Measurements from ENCODE around the gene XPR1.
"Not testable (repeated sequence)": the region's sequence is repeated elsewhere in the genome, so short reads cannot be mapped to it uniquely, and the experiment has no call there.

XPR1 gene

GRCh38 chr1:180646547-180646946 lies 14.7 kb downstream of the XPR1 start:
- Mint-ChIP-seq H3K9me3 (peaks cover 2% of the 10 kb centered on the region), H3K27ac (no peak overlapping the region), H3K27me3 (no peaks in the 10 kb centered on the region), H3K4me3 (no peak overlapping the region), H3K4me1 (peaks cover 47% of the 10 kb centered on the region), H3K36me3 (peaks cover 13% of the 10 kb centered on the region)
- ATAC-seq, result no peak

GRCh38 chr1:180652792-180653191 lies 21.0 kb downstream of the XPR1 start:
- peaks cover 24% of the 10 kb centered on the region for H3K4me1 Mint-ChIP-seq

GRCh38 chr1:180662709-180663108 lies 30.9 kb downstream of the XPR1 start:
- peaks cover 47% of the 10 kb centered on the region for H3K9me3 Mint-ChIP-seq
- no peak overlapping the region for H3K4me3 Mint-ChIP-seq
- no peaks in the 10 kb centered on the region for H3K27me3 Mint-ChIP-seq
- no peak overlapping the region for H3K27ac Mint-ChIP-seq
- peaks cover 95% of the 10 kb centered on the region for H3K36me3 Mint-ChIP-seq
- no peak for ATAC-seq
- peaks cover 14% of the 10 kb centered on the region for H3K4me1 Mint-ChIP-seq

More at GRCh38 chr1:180652792-180653191, 21.0 kb downstream of the XPR1 start:
- Mint-ChIP-seq H3K4me3 (no peak overlapping the region), H3K27ac (no peak overlapping the region), H3K27me3 (no peaks in the 10 kb centered on the region), H3K9me3 (peaks cover 12% of the 10 kb centered on the region), H3K36me3 (peaks cover 29% of the 10 kb centered on the region)
- ATAC-seq, result no peak

DNA sequence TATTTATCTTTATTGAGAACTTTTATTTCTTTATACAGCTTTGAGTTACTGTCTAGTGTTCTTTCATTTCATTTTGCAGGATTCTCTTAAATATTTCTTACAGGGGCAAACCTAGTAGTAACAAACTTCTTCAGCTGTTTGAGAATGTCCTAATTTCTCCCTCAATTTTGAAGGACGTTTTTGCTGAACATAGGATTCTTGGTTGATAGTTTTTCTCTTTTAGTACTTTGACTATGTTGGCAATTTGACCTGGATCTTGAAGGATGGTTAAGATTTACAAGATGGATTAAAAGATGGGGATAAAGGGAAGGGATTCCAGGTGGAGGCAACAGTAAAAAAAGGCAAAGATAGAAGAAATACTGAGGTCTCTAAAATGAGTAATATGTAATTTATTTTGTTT lies 38.9 kb downstream of the XPR1 start:
- Mint-ChIP-seq H3K4me3 (no peak overlapping the region), H3K4me1 (peaks cover 8% of the 10 kb centered on the region), H3K9me3 (peaks cover 11% of the 10 kb centered on the region), H3K36me3 (peaks cover 52% of the 10 kb centered on the region), H3K27me3 (no peaks in the 10 kb centered on the region), H3K27ac (no peak overlapping the region)
- ATAC-seq, result no peak

- H3K4me1 Mint-ChIP-seq, result peaks cover 8% of the 10 kb centered on the region
- H3K36me3 Mint-ChIP-seq, result peaks cover 38% of the 10 kb centered on the region
- peaks cover 10% of the 10 kb centered on the region for H3K9me3 Mint-ChIP-seq
- ATAC-seq, result no peak
- H3K27me3 Mint-ChIP-seq, result no peaks in the 10 kb centered on the region
- no peak overlapping the region for H3K27ac Mint-ChIP-seq
- no peak overlapping the region for H3K4me3 Mint-ChIP-seq
Measured at GRCh38 chr1:180672105-180672504, 40.3 kb downstream of the XPR1 start.

GRCh38 chr1:180672505-180672904 lies 40.7 kb downstream of the XPR1 start:
- Mint-ChIP-seq H3K4me3 (no peak overlapping the region), H3K27me3 (no peaks in the 10 kb centered on the region), H3K4me1 (peaks cover 8% of the 10 kb centered on the region), H3K36me3 (peaks cover 34% of the 10 kb centered on the region), H3K27ac (no peak overlapping the region), H3K9me3 (peaks cover 6% of the 10 kb centered on the region)
- no peak for ATAC-seq

- H3K27ac Mint-ChIP-seq, result no peak overlapping the region
- ATAC-seq, result no peak
Measured at GRCh38 chr1:180674603-180675530, 43.0 kb downstream of the XPR1 start.

GRCh38 chr1:180675586-180675985 lies 43.8 kb downstream of the XPR1 start:
- Mint-ChIP-seq H3K9me3 (peaks cover 6% of the 10 kb centered on the region), H3K27me3 (no peaks in the 10 kb centered on the region), H3K36me3 (peaks cover 19% of the 10 kb centered on the region), H3K4me1 (peaks cover 8% of the 10 kb centered on the region), H3K27ac (no peak overlapping the region), H3K4me3 (no peak overlapping the region)
- no peak for ATAC-seq

More at GRCh38 chr1:180674603-180675530, 43.0 kb downstream of the XPR1 start:
- H3K9me3 Mint-ChIP-seq, result peaks cover 6% of the 10 kb centered on the region
- H3K27me3 Mint-ChIP-seq, result no peaks in the 10 kb centered on the region
- no peak overlapping the region for H3K4me3 Mint-ChIP-seq
- H3K36me3 Mint-ChIP-seq, result peaks cover 21% of the 10 kb centered on the region
- peaks cover 8% of the 10 kb centered on the region for H3K4me1 Mint-ChIP-seq

DNA sequence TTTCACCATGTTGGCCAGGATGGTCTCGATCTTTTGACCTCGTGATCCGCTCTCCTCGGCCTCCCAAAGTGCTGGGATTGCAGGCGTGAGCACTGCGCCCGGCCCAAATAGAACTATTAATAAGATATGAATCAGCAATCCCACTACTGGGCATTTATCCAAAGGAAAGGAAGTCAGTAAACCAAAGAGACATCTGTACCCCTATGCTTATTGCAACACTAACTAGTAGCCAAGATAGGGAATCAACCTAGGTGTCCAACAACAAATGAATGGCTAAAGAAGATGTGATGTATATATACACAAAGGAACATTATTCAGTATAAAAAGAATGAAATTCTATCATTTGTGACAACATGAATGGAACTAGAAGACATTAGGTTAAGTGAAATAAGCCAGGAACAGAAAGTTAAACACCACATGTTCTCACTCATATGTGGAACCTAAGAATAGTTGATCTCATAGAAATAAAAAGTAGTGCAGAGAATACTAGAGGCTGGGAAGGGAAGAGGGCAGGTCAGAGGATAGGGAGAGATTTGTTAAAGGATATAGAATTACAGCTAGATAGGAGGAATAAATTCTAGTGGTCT lies 48.8 kb downstream of the XPR1 start:
- Mint-ChIP-seq H3K36me3 (peaks cover 45% of the 10 kb centered on the region), H3K9me3 (no peaks in the 10 kb centered on the region), H3K27me3 (no peaks in the 10 kb centered on the region), H3K4me3 (no peak overlapping the region), H3K4me1 (peaks cover 7% of the 10 kb centered on the region), H3K27ac (no peak overlapping the region)
- ATAC-seq, result no peak

DNA sequence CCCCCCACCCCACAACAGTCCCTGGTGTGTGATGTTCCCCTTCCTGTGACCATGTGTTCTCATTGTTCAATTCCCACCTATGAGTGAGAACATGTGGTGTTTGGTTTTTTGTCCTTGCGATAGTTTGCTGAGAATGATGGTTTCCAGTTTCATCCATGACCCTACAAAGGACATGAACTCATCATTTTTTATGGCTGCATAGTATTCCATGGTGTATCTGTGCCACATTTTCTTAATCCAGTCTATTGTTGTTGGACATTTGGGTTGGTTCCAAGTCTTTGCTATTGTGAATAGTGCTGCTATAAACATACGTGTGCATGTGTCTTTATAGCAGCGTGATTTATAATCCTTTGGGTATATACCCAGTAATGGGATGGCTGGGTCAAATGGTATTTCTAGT lies 51.3 kb downstream of the XPR1 start:
- H3K4me3 Mint-ChIP-seq, ATAC-seq, H3K4me1 Mint-ChIP-seq, H3K9me3 Mint-ChIP-seq, H3K27me3 Mint-ChIP-seq, H3K27ac Mint-ChIP-seq: not testable (repeated sequence)
- H3K36me3 Mint-ChIP-seq, result peaks cover 51% of the 10 kb centered on the region

DNA sequence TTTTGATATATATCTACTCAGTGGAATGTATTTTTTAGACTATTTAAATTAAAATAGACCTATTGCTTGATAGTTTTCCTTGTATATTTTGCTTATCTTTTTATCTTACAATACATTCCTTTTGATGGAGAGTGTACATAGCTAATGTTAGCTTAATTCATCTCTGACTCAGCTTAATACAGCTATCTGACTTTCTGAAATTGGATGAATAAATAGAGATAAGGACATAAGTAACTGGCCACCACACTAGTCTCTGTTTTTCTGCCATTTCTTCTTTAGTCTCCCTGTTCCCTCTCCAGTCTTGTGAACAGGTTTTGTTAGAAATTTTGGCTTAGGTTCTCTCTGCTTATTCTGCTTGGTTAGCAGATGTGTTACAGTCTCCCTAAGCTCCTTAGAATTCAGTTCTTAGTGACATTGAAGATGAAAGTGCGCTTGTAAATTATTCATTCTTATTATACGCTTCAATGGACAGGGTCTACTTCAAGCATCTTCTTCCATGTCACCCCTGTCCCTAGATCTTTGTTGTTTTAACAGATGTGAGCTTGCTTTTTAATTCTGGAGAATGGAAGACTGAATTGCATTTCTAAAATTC lies 59.6 kb downstream of the XPR1 start:
- no peak for ATAC-seq

DNA sequence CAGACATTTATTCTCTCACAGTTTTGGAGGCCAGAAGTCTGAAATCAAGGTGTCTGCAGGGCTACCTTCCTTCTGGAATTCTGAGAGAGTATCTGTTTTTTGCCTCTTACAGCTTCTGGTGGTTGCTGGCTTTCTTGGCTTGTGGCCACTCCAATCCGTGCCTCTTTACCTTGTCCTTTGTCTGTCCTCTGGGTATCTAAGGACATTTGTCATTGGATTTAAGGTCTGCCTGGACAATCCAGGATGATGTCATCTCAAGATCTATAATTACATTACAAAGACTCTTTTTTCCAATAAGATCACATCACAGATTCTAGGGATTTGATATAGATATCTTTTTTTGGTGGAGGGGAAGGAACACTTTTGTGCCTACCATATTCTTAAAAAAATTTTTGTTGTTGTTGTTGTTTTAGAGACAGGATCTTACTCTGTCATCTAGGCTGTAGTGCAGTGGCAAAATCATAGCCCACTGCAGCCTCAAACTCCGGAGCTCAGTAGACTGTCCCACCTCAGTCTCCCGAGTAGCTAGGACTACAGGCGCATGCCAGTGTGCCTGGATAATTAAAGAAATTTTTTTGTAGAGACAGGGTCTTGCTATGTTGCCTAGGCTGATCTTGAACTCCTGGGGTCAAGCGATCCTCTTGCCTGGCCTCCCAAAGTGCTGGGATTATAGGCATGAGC lies 61.9 kb downstream of the XPR1 start:
- Mint-ChIP-seq H3K4me1 (peaks cover 17% of the 10 kb centered on the region), H3K27ac (no peak overlapping the region), H3K27me3 (no peaks in the 10 kb centered on the region), H3K9me3 (peaks cover 25% of the 10 kb centered on the region), H3K4me3 (no peak overlapping the region), H3K36me3 (peaks cover 49% of the 10 kb centered on the region)
- no peak for ATAC-seq

More for the DNA sequence above, 59.6 kb downstream of the XPR1 start:
- peaks cover 11% of the 10 kb centered on the region for H3K9me3 Mint-ChIP-seq
- peaks cover 17% of the 10 kb centered on the region for H3K4me1 Mint-ChIP-seq
- H3K27me3 Mint-ChIP-seq, result no peaks in the 10 kb centered on the region
- no peak overlapping the region for H3K4me3 Mint-ChIP-seq
- H3K36me3 Mint-ChIP-seq, result peaks cover 27% of the 10 kb centered on the region
- H3K27ac Mint-ChIP-seq, result no peak overlapping the region

- no peak for ATAC-seq
- H3K27me3 Mint-ChIP-seq, result no peaks in the 10 kb centered on the region
- peaks cover 17% of the 10 kb centered on the region for H3K4me1 Mint-ChIP-seq
- no peak overlapping the region for H3K27ac Mint-ChIP-seq
- H3K36me3 Mint-ChIP-seq, result peaks cover 51% of the 10 kb centered on the region
- H3K9me3 Mint-ChIP-seq, result peaks cover 27% of the 10 kb centered on the region
- H3K4me3 Mint-ChIP-seq, result no peak overlapping the region
Measured at GRCh38 chr1:180695282-180695681, 63.5 kb downstream of the XPR1 start.

DNA sequence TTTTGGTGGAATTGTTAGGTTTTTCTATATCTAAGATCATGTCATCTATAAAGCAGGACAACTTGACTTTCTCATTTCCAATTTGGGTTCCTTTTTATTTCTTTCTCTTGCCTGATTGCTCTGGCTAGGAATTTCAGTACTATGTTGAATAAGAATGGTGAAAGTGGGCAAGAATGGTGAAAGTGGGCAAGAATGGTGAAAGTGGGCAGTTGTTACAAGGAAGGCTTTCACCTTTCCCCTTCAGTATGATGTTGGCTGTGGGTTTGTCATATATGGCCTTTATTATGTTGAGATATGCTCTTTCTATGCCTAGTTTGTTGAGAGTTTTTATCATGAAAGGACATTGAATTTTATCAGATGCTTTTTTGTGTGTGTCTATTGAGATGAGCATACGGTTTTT lies 64.5 kb downstream of the XPR1 start:
- H3K9me3 Mint-ChIP-seq, result peaks cover 27% of the 10 kb centered on the region
- no peak for ATAC-seq
- no peak overlapping the region for H3K4me3 Mint-ChIP-seq
- H3K36me3 Mint-ChIP-seq, result peaks cover 51% of the 10 kb centered on the region
- no peak overlapping the region for H3K27ac Mint-ChIP-seq
- no peaks in the 10 kb centered on the region for H3K27me3 Mint-ChIP-seq
- H3K4me1 Mint-ChIP-seq, result peaks cover 17% of the 10 kb centered on the region

GRCh38 chr1:180698580-180698979 lies 66.8 kb downstream of the XPR1 start:
- Mint-ChIP-seq H3K27ac (no peak overlapping the region), H3K27me3 (no peaks in the 10 kb centered on the region), H3K4me1 (peaks cover 8% of the 10 kb centered on the region), H3K4me3 (no peak overlapping the region), H3K36me3 (peaks cover 57% of the 10 kb centered on the region), H3K9me3 (peaks cover 32% of the 10 kb centered on the region)
- ATAC-seq, result no peak
